ENCODE data around the gene DIS3L. TPM values are rescaled to one million over a fixed set of nuclear protein-coding genes. Genes with fewer than 3 reads are reported as not detected.

Gene DIS3L
- total RNA-seq, 1 donor from 2014 or later = 8.1 TPM

DNA sequence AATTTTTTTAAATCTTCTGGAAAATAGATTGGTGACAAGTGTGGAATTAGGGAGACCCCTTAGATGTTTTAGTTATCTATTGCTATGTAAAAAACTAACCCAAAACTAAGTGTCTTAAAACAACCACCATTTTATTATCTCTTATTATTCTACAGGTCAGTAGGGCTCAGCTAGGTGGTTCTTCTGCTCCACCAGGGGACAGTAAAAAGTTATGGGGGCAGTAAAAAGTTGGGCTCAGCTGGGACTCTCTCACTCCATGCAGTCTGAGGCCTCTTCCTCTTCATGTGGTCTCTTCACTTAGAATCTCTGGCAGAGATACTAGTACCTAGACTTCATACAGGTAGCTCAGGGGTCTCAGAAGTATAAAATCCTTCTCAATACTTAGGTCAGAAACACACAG is 18.0 kb upstream of the DIS3L start:
- H3K27me3 ChIP-seq (ENCODE audit: insufficient read depth, low read length) = peaks cover 11% of the 10 kb centered on the region
- H3K27ac Mint-ChIP-seq (ENCODE audit: unreplicated experiment) = no peak overlapping the region
- peaks cover 2% of the 10 kb centered on the region for H3K9me3 Mint-ChIP-seq (ENCODE audit: unreplicated experiment)
- no peaks in the 10 kb centered on the region for H3K36me3 ChIP-seq (ENCODE audit: insufficient read depth, low read length)
- no peak overlapping the region for H3K27ac ChIP-seq (ENCODE audit: low read depth, low read length)
- no peaks in the 10 kb centered on the region for H3K4me1 ChIP-seq (ENCODE audit: insufficient read depth, low read length)
- no peak overlapping the region for H3K9ac ChIP-seq (ENCODE audit: low read length)
- no peaks in the 10 kb centered on the region for H3K4me1 Mint-ChIP-seq (ENCODE audit: low read depth, unreplicated experiment)
- H3K4me3 Mint-ChIP-seq (ENCODE audit: unreplicated experiment) = no peak overlapping the region
- FAIRE-seq (no peak), DNase-seq (ENCODE audit: low read depth) (no peak)
- H2AFZ ChIP-seq (ENCODE audit: low read depth, low read length) = no peak overlapping the region
- TF ChIP-seq, protein P1, sequence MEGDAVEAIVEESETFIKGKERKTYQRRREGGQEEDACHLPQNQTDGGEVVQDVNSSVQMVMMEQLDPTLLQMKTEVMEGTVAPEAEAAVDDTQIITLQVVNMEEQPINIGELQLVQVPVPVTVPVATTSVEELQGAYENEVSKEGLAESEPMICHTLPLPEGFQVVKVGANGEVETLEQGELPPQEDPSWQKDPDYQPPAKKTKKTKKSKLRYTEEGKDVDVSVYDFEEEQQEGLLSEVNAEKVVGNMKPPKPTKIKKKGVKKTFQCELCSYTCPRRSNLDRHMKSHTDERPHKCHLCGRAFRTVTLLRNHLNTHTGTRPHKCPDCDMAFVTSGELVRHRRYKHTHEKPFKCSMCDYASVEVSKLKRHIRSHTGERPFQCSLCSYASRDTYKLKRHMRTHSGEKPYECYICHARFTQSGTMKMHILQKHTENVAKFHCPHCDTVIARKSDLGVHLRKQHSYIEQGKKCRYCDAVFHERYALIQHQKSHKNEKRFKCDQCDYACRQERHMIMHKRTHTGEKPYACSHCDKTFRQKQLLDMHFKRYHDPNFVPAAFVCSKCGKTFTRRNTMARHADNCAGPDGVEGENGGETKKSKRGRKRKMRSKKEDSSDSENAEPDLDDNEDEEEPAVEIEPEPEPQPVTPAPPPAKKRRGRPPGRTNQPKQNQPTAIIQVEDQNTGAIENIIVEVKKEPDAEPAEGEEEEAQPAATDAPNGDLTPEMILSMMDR (IDR thresholded peaks at IDR 0.05; ENCODE audit: insufficient read depth, low read depth, low read length) = no peak
- no peak for TF ChIP-seq EZH2 (IDR thresholded peaks at IDR 0.05; ENCODE audit: insufficient read depth, low read length)
- no peak overlapping the region for H3K4me2 ChIP-seq (ENCODE audit: low read length)
- no peaks in the 10 kb centered on the region for H4K20me1 ChIP-seq (ENCODE audit: insufficient read depth, low read length)
- no peaks in the 10 kb centered on the region for H3K36me3 Mint-ChIP-seq (ENCODE audit: low read depth, unreplicated experiment)
- peaks cover 25% of the 10 kb centered on the region for H3K27me3 Mint-ChIP-seq (ENCODE audit: low read depth, unreplicated experiment)
- no peaks in the 10 kb centered on the region for H3K79me2 ChIP-seq (ENCODE audit: insufficient read depth, low read length)
- no peak overlapping the region for H3K4me3 ChIP-seq (ENCODE audit: insufficient read depth, low read depth, low read length)
- no peaks in the 10 kb centered on the region for H3K9me3 ChIP-seq (ENCODE audit: insufficient read depth, low read depth, low read length)

DNA sequence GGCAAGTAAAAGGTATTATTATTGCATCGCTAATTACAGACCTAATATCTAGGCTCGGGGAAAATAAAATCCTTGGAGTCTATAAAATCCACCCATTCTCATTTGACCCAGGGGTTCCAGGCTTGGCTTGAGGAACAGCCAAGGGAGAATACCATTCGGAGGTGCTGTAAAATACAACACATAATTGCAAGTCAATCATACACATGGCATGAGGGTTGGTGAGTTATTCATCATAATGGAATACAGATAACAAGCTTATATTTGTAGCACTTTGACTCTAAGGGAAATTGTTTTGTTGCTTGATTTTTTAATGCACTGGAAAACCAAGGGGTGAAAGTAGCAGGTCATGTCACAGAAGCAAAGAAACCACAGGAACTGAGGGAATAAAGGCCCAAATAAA is 16.8 kb upstream of the DIS3L start:
- peaks cover 11% of the 10 kb centered on the region for H3K27me3 ChIP-seq (ENCODE audit: insufficient read depth, low read length)
- no peak overlapping the region for H3K4me2 ChIP-seq (ENCODE audit: low read length)
- H2AFZ ChIP-seq (ENCODE audit: low read depth, low read length) = no peak overlapping the region

DNA sequence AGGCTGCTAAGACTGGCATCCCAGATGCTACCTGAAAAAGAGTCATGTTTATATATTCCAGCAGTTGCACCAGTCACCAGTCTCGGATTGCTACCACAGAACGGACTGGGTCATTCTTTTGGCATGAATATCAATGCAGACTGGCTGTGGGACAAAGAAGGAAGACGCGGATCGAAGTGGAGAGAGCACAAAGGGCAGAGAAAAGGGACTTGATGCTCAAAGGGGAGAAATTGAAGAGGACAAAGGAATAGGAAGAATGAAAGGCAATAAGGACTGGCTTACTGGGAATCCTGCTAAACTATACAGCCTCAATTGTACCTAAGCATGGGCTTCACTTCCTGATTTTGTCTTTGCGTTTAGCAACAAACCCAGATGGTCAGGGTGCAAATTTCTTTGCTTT is 15.3 kb upstream of the DIS3L start:
- Histone ChIP-seq H3K9me3 (ENCODE audit: insufficient read depth, low read depth, low read length) (no peaks in the 10 kb centered on the region), H3K27me3 (ENCODE audit: insufficient read depth, low read length) (peaks cover 11% of the 10 kb centered on the region), H3K4me3 (ENCODE audit: insufficient read depth, low read depth, low read length) (no peak overlapping the region), H3K4me1 (ENCODE audit: insufficient read depth, low read length) (no peaks in the 10 kb centered on the region), H3K4me2 (ENCODE audit: low read length) (no peak overlapping the region), H2AFZ (ENCODE audit: low read depth, low read length) (no peak overlapping the region), H3K9ac (ENCODE audit: low read length) (no peak overlapping the region), H3K27ac (ENCODE audit: low read depth, low read length) (no peak overlapping the region), H4K20me1 (ENCODE audit: insufficient read depth, low read length) (no peaks in the 10 kb centered on the region), H3K36me3 (ENCODE audit: insufficient read depth, low read length) (no peaks in the 10 kb centered on the region), H3K79me2 (ENCODE audit: insufficient read depth, low read length) (no peaks in the 10 kb centered on the region)
- no peak for DNase-seq (ENCODE audit: low read depth)
- H3K4me3 Mint-ChIP-seq (ENCODE audit: unreplicated experiment) = no peak overlapping the region
- peaks cover 32% of the 10 kb centered on the region for H3K27me3 Mint-ChIP-seq (ENCODE audit: low read depth, unreplicated experiment)
- H3K36me3 Mint-ChIP-seq (ENCODE audit: low read depth, unreplicated experiment) = no peaks in the 10 kb centered on the region
- H3K27ac Mint-ChIP-seq (ENCODE audit: unreplicated experiment) = no peak overlapping the region
- no peak for FAIRE-seq
- TF ChIP-seq, protein P1 (IDR thresholded peaks at IDR 0.05; ENCODE audit: insufficient read depth, low read depth, low read length) = no peak
- no peak for TF ChIP-seq EZH2 (IDR thresholded peaks at IDR 0.05; ENCODE audit: insufficient read depth, low read length)
- H3K9me3 Mint-ChIP-seq (ENCODE audit: unreplicated experiment) = peaks cover 2% of the 10 kb centered on the region
- H3K4me1 Mint-ChIP-seq (ENCODE audit: low read depth, unreplicated experiment) = no peaks in the 10 kb centered on the region

More for the DNA sequence above, 16.8 kb upstream of the DIS3L start:
- H3K27ac Mint-ChIP-seq (ENCODE audit: unreplicated experiment) = no peak overlapping the region
- peaks cover 28% of the 10 kb centered on the region for H3K27me3 Mint-ChIP-seq (ENCODE audit: low read depth, unreplicated experiment)
- no peaks in the 10 kb centered on the region for H3K4me1 ChIP-seq (ENCODE audit: insufficient read depth, low read length)
- H3K4me1 Mint-ChIP-seq (ENCODE audit: low read depth, unreplicated experiment) = no peaks in the 10 kb centered on the region
- DNase-seq (ENCODE audit: low read depth) = no peak
- no peaks in the 10 kb centered on the region for H3K9me3 ChIP-seq (ENCODE audit: insufficient read depth, low read depth, low read length)
- H3K27ac ChIP-seq (ENCODE audit: low read depth, low read length) = no peak overlapping the region
- no peaks in the 10 kb centered on the region for H3K36me3 ChIP-seq (ENCODE audit: insufficient read depth, low read length)
- peaks cover 2% of the 10 kb centered on the region for H3K9me3 Mint-ChIP-seq (ENCODE audit: unreplicated experiment)
- TF ChIP-seq, protein P1 (IDR thresholded peaks at IDR 0.05; ENCODE audit: insufficient read depth, low read depth, low read length) = no peak
- no peak for FAIRE-seq
- H3K36me3 Mint-ChIP-seq (ENCODE audit: low read depth, unreplicated experiment) = no peaks in the 10 kb centered on the region
- no peaks in the 10 kb centered on the region for H3K79me2 ChIP-seq (ENCODE audit: insufficient read depth, low read length)
- no peak overlapping the region for H3K4me3 Mint-ChIP-seq (ENCODE audit: unreplicated experiment)
- H4K20me1 ChIP-seq (ENCODE audit: insufficient read depth, low read length) = no peaks in the 10 kb centered on the region
- H3K9ac ChIP-seq (ENCODE audit: low read length) = no peak overlapping the region
- H3K4me3 ChIP-seq (ENCODE audit: insufficient read depth, low read depth, low read length) = no peak overlapping the region

All from astrocyte (in vitro differentiated cells and primary cell).